DMS153 (cell line): ENCODE data around the gene ILDR2.

ENCODE experiments used
- DNase-seq: peaks from one replicate; lab custom pipeline; 2025; lab: John Stamatoyannopoulos, UW

ILDR2 gene

DNA sequence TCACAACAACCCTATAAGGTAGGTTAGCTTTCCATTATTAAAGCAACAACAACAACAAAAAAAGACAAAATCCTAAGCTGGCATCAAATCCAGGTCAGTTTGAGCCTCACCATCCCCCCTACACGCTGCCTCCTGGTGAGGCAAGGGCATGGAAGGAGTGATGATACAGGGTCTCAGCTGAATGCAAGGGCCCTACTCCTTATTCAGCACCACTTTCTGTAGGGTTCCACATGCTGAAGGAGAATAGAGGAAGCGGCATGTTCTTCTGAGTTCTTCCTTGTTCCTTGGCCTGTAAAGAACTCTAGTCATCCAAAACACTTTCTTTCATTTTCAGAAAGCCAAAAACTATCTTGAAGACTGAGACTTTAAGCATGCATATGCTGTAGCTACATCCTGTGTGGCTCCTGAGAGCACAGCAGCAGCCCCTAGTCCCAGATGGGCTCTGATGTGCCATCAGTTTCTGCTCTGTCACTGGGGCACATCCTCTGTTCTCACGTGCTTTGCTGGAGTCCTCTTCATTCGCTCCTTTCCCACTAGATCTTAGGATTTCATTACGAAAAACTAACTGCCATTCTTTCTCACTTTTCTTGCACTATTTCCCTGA lies 6.2 kb downstream of the ILDR2 start:
- no peak for DNase-seq

DNA sequence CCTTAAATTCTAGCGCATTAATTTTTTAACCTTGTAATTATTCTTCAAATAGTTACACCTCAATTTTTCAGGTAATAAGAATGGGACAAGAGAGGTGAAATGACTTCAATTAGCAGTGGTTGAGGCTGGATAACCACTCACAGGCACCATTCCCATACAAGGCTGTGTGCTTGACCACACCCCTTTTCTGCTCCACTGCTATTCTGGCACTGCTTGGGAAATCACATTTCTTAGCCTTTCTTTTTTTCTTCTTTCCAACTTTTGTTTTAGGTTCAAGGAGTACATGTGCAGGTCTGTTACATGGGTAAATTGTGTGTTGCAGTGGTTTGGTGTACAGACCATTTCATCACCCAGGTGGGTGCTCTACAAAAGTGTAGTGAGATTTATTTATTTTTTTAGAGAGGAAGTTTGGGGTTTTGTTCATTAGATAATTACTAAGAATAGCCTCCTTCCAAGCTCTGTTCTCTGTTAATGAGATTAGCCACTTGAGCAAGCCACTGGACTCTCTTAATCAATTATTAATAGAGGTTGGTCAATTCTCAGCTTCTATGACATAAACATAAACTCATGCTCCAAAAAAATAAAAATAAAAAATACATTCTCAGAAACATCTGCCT lies 14.4 kb downstream of the ILDR2 start:
- no peak for DNase-seq

DNA sequence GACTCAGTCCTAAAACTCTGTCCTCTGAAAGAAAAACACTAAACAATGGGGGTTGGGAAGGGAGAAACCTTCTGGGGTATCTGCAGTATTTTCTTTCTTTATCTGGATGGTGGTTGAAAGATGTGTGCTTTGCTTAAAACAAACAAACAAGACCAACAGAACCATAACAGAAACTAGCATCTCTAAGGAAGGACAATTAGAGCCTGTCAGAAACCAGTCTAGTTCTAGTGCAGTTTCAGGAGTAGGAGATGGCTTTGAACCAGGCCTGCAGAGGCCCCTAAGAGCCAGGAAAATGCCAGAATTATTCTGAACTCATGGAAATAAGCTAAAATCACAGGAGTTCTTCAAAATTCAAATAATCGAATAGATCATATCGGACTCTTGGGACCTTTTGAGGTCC lies 18.5 kb downstream of the ILDR2 start:
- DNase-seq: no peak

DNA sequence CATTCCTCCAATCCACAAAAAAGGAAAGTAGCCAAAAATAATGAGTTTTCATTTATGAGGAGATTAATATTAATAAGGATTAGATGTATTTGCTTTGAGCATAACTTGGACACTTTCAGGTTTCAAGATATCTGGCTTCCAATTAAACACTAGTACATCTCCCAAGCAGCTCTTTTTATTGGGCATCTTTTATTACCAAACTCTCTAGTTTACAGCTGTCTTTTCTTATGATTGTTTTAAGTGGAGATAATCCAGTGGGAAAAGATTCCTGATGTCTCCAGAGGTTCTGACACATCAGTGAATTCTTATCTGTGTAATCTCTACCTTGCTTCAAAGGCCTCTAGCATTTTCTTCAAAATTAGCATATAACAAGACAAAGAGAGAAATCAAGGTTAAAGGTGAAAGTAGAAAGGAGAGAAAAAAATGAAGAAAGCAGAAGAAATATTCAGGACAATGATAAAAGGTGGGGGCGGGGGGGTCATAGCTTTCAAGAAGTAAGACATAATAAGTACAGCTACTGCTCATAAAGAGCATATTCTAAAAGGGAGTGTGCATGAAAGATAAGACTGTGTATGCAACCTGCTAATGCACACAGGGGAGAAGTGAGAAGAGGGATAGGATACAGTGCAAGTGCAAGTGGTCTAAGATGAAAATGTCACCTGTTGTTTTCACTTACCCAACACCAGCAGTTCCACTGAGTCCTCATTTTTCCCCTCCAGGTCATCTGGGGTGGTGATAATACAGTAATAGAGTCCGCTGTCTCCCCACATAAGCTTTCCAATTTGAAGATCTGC lies 19.1 kb downstream of the ILDR2 start:
- no peak for DNase-seq

DNA sequence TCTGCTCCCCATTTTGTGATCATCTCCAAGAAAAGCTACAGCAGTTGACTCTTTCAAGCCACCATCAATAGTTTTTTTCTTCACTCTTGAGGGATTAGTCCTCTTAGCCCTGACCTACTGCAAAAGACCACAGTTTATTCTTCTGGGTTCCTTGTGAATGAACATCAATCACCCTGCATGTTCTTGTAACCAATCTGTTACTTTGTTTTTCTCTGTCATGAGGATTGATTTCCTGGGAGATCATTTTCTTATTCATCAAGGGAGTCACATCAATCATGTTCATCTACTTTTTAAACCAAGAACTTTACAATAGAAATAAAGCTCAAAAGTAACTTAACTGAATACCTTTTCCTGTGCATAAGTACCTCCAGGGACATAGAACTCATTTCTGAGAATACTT lies 21.8 kb downstream of the ILDR2 start:
- DNase-seq: no peak

DNA sequence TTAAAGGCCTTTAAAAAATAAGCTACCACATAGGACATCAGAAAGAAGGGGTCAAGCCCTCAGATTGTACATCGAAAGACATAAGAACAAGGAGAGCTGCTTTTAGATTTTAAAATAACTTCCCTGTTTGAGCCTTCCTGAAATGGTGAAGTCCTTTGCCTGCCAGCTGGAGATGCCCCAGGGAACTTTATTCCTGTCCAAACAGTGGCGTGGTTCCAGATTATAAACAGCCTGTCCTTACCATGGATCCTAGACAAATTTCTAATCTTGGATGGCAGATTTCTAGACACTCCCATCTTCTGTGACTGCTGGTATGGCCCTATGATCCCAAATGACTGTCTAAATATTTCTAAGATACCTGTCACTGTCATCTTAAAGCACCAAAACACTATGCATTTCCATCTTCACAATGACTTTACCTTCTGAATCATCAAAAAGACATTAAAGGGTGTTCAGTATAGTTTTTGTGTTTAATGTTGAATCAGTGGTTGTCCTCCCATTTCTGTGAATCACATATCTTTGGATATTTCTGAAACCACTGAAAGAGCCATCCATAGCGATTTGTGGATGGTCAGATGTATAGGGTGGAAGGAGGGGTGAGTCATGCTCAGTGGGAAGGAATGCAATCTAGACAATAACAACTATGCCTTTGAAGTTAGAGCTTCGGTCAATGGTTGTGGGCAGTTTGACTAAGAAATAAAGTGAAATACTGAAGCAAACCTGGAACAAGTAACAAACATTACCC lies 23.2 kb downstream of the ILDR2 start:
- DNase-seq: no peak

DNA sequence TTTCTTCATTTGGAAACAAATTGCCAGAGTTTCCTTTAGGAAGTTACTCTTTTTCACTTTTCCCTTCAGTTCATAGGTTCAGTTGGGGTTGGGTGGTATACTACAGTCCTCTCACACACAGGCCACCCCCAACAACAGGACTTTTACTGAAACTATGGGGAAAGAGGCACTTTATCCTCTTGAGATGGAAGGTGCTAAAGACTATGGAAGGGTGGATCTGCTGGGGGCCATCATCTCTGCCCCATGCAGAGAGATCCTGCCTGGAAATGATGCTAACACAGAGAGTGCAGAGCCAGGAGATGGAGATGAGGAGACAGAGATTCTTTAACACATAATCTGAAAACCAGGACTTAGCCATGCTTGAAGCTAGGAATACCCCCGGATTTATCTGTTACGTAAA lies 24.3 kb downstream of the ILDR2 start:
- DNase-seq: no peak

DNA sequence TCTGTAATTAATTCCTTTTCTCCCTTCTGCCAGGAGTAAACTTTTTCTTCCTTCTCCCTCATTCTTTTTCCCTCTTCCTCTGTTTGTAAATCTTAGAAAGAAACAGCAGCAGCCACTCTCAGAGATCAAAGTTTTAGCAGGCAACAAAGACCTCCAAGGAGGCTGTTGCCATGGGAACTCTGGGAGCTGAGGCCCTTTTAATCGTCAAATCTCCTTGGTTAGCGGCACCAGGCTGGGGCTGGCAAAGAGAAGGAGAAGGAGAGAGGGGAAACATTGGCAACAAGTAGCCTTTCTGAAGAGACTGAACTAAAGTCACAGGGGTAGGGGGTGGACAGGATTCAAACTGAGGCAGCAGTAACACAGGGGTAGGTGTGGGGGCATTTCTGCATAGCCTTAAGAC lies 25.2 kb downstream of the ILDR2 start:
- DNase-seq: no peak

DNA sequence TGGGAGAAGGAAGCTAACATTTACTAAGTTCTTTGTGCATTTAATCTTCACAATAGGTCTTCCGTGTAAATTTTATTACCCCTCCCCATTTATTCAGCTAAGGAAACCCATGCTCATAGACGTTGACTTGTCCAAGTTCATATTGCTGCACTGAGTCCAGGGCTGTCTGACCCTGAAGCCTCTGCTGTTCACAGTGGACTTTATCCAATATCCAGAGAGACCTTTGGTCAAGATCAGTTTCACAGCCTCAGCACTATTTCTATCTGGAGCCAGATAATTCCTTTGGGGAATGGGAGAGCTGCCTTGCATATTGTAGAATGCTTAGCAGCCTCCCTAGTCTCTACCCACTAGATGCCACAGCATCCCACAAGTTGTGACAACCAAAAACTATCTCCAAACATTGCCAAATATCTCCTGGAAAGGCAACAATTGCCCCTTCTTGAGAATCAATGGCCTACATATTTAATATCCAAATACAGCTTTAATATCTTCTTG lies 26.4 kb downstream of the ILDR2 start:
- no peak for DNase-seq

DNA sequence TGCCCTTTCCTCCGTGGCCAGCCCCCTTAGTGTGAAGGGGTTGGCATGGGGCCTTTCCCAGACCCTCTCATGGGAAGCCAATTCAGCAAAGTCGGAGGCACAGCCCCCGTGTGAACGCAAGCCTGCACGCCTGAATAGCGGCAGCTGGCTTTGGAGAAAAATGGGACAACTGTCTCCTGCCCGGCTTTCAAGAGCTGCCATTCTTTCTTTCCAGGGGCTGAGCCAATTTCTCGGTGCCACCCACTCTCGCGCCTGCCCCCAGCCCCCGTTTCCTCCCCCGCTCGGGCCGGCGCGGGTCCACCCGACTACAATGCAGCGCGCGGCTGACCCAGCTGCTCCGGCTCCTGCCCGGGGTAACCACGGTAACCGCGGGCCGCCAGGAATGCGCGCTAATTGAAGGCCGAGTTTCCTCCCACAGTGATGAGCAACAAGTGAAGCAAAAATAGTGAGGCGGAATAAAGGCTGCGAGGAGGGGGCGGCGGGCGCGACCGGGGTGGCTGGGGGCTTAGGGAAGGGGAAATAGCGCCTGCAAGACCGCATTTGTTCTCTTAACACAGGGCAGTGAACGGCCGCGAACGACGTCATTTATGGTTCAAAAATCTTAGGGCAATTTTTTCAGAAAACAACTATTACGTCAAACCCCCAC lies 27.8 kb downstream of the ILDR2 start:
- peak; percentile 48 for DNase-seq

DNA sequence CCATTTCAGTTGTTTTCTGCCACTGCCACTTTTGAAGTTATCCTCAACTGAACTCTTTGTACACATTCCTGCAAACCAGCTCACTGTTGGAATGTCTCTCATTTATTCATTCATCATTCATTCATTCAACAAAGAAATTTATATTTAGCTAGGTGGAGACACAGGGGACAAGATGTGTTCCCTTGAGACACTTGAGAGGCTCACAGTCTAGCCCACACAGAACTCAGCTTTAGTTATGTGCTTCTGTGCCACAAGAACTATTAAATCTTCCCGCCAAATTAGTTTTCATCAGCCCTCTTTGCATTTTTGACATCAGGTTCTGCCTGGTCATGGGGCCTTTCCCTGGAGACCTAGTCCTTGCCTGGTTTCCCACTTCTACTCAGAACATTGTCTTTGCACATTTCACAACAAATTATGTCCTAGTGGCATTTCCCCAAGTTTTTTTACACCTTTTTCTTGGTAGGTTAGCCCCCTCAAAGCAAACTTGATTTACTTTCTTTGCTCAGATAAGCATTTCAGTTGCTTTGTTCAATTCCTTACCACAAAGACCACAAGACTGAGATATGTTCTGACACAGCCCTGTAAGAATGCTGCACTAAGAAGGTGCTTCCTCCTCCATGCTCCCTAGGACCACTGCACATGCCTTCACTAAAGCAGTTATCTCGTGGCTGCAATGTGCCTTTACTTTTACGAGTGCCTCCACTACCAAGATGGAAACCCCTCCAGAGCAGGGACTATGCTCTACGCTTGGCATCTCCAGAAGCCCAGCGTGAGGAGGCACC lies 31.0 kb downstream of the ILDR2 start:
- no peak for DNase-seq

DNA sequence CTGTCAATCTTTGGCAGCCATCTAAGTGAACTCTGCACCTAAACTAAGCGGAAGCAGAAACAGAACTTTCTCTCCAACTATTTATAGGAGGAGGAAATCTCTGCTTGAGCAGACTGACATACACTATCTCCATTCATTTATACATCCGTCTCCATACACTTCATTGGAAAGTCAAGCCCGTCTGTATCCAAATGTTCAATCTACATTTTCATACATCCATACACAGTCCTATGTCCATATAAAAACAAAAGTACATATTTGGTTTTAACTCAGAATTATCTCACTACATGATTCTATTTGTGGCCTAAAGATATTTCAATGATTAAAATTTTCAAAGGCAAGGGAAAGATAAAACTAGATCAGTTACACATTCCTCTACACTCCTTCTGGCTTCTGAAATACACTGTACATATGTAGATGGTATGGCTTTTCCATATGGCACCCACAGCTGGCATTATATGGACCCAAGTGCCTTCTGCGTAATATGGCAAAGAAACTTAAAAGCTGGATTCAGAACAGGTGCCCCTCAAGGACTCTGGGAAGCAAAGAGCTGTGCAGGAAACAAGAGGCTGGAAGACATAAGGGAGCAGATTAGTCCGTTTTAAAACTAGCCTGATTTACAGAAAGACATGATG lies 35.5 kb downstream of the ILDR2 start:
- DNase-seq: no peak

DNA sequence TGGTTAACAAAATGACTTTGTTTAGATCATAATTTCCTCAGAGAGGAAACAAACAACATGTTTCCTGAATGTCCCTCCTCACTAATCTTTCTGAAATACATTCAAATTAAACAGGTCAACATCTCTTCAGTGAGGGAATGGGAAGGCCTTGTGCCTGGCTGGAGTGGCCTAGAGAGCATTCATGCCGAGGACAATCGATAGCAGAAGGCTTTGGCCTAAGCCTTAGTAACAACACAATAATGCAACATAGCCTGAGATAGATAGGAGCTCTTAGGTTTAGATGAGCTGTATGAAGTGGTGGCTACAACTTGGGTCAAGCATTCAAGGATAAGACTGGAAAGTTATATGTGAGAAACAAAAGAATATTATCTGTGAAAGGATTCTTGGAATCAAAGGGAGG lies 37.4 kb downstream of the ILDR2 start:
- DNase-seq: no peak

DNA sequence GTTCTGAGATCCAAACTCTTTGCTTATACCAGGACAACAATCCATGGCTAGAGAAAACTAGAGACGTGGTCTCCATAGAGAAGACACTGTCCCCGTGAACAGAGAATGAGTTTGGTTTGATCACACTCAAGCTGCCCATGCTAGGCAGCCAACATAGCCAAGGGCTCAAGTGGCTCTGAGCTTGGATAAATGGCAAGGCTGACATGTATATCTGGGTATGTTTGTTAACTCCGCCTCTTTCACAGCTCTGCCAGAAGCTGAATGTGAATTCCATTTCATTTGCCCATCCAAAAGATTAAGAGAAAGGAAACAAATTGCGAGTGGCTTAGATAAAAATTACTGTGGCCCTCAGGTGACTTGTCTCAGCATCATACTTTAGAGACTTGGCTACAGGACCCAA lies 38.0 kb downstream of the ILDR2 start:
- no peak for DNase-seq

DNA sequence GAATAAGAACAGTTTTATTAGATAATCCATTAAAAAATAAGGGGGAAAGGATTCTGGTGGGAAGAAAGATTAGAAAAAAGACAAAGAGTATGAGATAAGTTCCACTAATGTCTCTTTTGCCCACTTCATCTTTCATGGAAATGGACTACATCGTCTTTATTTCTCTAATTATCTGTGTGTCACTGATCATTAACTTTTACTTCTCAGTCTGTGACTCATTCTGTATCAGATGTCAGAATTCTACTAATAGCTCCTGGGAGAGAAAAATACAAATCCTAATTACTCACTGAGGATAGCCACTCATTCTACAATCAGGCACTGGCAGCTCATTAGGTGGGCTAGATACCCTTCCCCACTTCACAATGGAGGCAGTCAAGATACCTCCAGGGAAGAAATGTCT lies 41.7 kb downstream of the ILDR2 start:
- no peak for DNase-seq

DNA sequence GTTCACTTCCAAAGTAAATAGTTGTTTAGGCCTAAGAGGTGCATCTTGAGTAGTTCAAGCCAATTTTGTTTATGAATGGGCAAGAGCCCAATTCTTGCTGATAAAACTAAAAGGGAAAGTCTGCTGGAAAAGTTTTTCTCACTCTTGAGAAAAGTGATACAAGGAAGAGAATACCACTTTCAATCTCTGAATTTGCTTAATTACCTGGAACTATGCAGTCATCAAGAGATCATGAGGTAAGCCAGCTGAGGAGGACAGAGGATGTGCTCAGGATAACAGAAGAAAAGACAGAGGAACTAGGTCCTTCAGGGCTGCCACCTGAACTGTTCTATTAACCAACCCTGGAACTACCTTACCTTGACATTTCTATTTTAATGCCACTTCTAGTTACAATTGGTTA lies 42.2 kb downstream of the ILDR2 start:
- no peak for DNase-seq

DNA sequence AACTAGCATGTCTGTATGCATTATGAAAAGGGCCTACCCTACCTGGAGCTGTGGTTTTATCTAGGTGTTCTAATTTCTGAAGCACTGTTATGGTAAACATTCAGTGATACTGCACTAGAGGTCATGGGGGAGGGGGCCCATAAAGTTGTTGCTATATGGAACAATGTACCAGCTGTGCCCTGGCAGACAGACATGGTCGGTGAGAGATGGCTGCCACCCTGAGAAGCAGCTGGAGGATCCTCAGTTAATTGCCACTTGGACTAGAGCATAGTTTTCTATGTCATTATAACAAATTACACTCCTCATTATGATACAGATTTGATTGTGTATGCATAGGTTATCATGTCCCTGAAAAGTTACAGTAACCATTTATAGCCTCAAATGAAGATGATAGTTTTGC lies 45.4 kb downstream of the ILDR2 start:
- no peak for DNase-seq

DNA sequence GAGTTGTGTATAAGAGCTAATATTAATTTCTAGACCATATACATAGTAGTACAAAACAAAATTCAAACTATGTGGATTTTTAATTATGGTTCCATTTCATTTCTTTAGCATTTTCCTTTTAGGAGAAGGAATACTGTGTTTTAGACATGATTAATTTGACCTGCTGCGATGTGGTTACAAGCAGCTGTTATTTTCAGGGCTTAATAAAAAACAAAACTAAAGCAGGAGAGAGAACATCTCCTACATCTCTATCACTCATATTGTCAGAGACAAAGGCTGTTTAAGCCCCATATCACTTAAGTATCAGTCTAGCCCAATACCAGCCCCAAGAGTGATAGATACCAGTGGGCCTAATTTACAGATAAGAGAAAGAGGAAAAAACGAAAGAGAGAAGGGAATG lies 47.6 kb downstream of the ILDR2 start:
- DNase-seq: no peak

DNA sequence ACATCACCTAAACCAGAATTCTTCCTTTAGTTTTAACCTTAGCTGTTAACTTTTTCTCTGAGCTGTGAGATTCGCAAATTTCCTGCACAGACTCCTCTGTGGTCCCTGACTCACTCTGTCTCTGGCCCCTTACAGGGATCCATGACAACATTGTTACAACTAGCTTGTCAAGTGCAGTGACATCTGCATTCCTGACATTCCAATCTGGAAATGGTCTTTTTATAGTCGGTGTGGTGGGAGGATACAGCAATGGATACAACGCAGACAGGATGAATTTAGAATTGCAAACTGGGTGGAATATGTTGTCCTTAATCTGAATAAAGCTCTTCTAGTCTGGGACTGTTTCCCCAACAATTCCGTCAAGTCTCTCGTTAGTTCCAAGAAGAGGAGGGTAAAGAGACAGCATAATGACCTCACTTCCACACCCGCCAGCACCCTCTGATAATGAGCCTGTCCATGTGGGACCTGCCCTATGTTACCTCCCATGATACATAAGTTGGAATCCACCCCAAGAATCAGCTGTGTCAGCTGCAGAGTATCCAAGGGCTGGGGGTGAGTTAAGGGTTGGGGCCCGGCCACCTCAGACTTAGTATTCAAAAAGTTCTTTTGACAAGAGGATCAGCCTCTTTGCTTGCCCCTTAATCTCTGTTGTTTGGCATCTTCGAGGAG lies 49.4 kb downstream of the ILDR2 start:
- no peak for DNase-seq

DNA sequence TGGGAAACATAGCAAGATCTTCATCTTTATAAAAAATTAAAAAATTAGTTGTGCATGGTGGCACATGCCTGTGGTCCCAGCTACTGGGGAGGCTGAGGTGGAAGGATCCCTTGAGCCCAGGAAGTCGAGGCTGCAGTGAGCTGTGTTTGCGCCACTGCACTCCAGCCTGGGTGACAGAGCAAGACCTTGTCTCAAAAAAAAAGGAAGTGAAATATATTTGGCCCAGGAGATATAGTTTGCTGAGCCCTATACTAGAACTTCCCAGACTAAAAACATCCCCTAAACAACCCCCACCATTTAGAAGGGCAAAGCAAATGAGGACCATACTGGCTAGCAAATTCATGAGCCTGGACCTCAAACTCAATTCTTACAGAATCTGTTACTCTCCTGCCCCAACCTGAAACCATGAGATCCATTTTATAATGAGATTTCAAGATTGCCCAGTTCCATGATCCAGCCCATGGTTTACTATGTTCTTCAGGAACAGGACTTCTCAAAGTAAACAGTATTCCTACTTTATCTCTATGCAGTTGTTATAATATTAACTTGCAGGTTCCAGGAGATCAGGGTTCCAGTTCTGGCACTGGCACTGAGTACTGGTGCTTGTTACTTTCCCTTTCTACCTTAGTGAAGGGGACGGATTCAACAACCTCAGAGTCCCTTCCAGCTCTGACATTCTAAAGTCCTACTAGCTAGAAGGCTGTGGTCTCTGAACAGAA lies 50.4 kb downstream of the ILDR2 start:
- DNase-seq: no peak
